Mesenchymal stem cell (in vitro differentiated cells and primary cell): Measurements from ENCODE around the gene CDK11B.
"Not testable (repeated sequence)": the region's sequence is repeated elsewhere in the genome, so short reads cannot be mapped to it uniquely, and the experiment has no call there.

Source experiments
- DNase-seq: peaks from one replicate; pipeline ENCODE4 v3.0.0-alpha.2; 2013
- H2AFZ ChIP-seq: one replicate; pipeline ENCODE4 v1.6.1; 2013; ENCODE audit warnings: low read depth, mild to moderate bottlenecking, control low read depth, inconsistent platforms, low read length, moderate library complexity
- H2AK5ac ChIP-seq: 2 replicates; pipeline ENCODE4 v1.6.1; 2013; ENCODE audit warnings: low read length, moderate library complexity, mild to moderate bottlenecking, inconsistent platforms; ENCODE audit not compliant: severe bottlenecking
- H2BK120ac ChIP-seq: one replicate; pipeline ENCODE4 v1.6.1; 2013; ENCODE audit warnings: low read depth, mild to moderate bottlenecking, inconsistent platforms, low read length, moderate library complexity
- H2BK12ac ChIP-seq, 2 experiments: one replicate each; pipeline ENCODE4 v1.6.1; 2013; ENCODE audit warnings: inconsistent platforms in 2 of 2, low read length in 2 of 2, mild to moderate bottlenecking in 2 of 2, moderate library complexity in 2 of 2, control low read depth in 1 of 2
- H2BK15ac ChIP-seq: one replicate; pipeline ENCODE4 v1.6.1; 2013; ENCODE audit warnings: mild to moderate bottlenecking, low read depth, inconsistent platforms; ENCODE audit not compliant: poor library complexity, severe bottlenecking
- H2BK5ac ChIP-seq: 2 replicates; pipeline ENCODE4 v1.6.1; 2013; ENCODE audit warnings: low read depth, mild to moderate bottlenecking, low read length, control low read depth, inconsistent platforms; ENCODE audit not compliant: poor library complexity, severe bottlenecking
- H3K14ac ChIP-seq, 2 experiments: one replicate each; pipeline ENCODE4 v1.6.1; 2013; ENCODE audit warnings: inconsistent platforms in 2 of 2, low read length in 2 of 2, control low read depth in 1 of 2, mild to moderate bottlenecking in 1 of 2, moderate library complexity in 1 of 2
- H3K18ac ChIP-seq, 2 experiments: one replicate each; pipeline ENCODE4 v1.6.1; 2013; ENCODE audit warnings: inconsistent platforms in 2 of 2, low read length in 2 of 2, control low read depth in 1 of 2, low read depth in 1 of 2, mild to moderate bottlenecking in 1 of 2
- H3K23ac ChIP-seq, 2 experiments: one replicate each; pipeline ENCODE4 v1.6.1; 2013; ENCODE audit warnings: inconsistent platforms in 2 of 2, low read length in 2 of 2, mild to moderate bottlenecking in 2 of 2, moderate library complexity in 2 of 2, control low read depth in 1 of 2
- H3K27ac ChIP-seq: 2 replicates; pipeline ENCODE4 v1.5.1; 2013; ENCODE audit warnings: mild to moderate bottlenecking, moderate library complexity, low read length, control low read depth, inconsistent platforms; ENCODE audit not compliant: poor library complexity, severe bottlenecking
- H3K27me3 ChIP-seq, 2 experiments: 2 replicates each; pipeline versions ENCODE4 v1.6.1 to v1.7.0; 2013; ENCODE audit warnings: low read length in 2 of 2, mild to moderate bottlenecking in 2 of 2, moderate library complexity in 2 of 2, control low read depth in 1 of 2, inconsistent platforms in 1 of 2; ENCODE audit not compliant: control insufficient read depth in 1 of 2, insufficient read depth in 1 of 2
- H3K36me3 ChIP-seq, 2 experiments: 2 replicates each; pipeline versions ENCODE4 v1.6.1 to v1.7.0; 2013; ENCODE audit warnings: low read length in 2 of 2, control low read depth in 1 of 2, inconsistent platforms in 1 of 2, low read depth in 1 of 2, mild to moderate bottlenecking in 1 of 2; ENCODE audit not compliant: insufficient read depth in 2 of 2, control insufficient read depth in 1 of 2
- H3K4ac ChIP-seq, 2 experiments: one replicate each; pipeline ENCODE4 v1.6.1; 2013; ENCODE audit warnings: inconsistent platforms in 2 of 2, low read length in 2 of 2, mild to moderate bottlenecking in 2 of 2, moderate library complexity in 2 of 2, control low read depth in 1 of 2, low read depth in 1 of 2
- H3K4me1 ChIP-seq: 2 replicates; pipeline ENCODE4 v1.6.1; 2013; ENCODE audit warnings: low read depth, low read length, control low read depth; ENCODE audit not compliant: control insufficient read depth, insufficient read depth
- H3K4me2 ChIP-seq: 2 replicates; pipeline ENCODE4 v1.6.1; 2013; ENCODE audit warnings: low read length, mild to moderate bottlenecking, inconsistent platforms; ENCODE audit not compliant: poor library complexity, severe bottlenecking
- H3K4me3 ChIP-seq, 2 experiments: 2 replicates each; pipeline versions ENCODE4 v1.5.1 to v1.7.0; 2013; ENCODE audit warnings: low read length in 2 of 2, mild to moderate bottlenecking in 2 of 2, control low read depth in 1 of 2, low read depth in 1 of 2; ENCODE audit not compliant: insufficient read depth in 1 of 2
- H3K79me1 ChIP-seq: replicated peaks from 2 replicates; pipeline ENCODE4 v1.6.1; 2013; ENCODE audit warnings: mild to moderate bottlenecking, control low read depth, low read length, inconsistent platforms; ENCODE audit not compliant: poor library complexity, severe bottlenecking
- H3K9ac ChIP-seq: 2 replicates; pipeline ENCODE4 v1.7.0; 2013; ENCODE audit warnings: mild to moderate bottlenecking, low read length, moderate library complexity
- H3K9me3 ChIP-seq: 2 replicates; pipeline ENCODE4 v1.7.0; 2013; ENCODE audit warnings: mild to moderate bottlenecking, low read length; ENCODE audit not compliant: control insufficient read depth
- H4K8ac ChIP-seq: one replicate; pipeline ENCODE4 v1.6.1; 2013; ENCODE audit warnings: inconsistent platforms, mild to moderate bottlenecking, low read length, moderate library complexity
- H4K91ac ChIP-seq: one replicate; pipeline ENCODE4 v1.6.1; 2013; ENCODE audit warnings: mild to moderate bottlenecking, low read length, inconsistent platforms
- WGBS: methylation state at CpG from one replicate; pipeline ENCODE4 v1.1.7; 2013; ENCODE audit warnings: mixed read lengths; 5-methylcytosine and 5-hydroxymethylcytosine counted together

Gene CDK11B

DNA sequence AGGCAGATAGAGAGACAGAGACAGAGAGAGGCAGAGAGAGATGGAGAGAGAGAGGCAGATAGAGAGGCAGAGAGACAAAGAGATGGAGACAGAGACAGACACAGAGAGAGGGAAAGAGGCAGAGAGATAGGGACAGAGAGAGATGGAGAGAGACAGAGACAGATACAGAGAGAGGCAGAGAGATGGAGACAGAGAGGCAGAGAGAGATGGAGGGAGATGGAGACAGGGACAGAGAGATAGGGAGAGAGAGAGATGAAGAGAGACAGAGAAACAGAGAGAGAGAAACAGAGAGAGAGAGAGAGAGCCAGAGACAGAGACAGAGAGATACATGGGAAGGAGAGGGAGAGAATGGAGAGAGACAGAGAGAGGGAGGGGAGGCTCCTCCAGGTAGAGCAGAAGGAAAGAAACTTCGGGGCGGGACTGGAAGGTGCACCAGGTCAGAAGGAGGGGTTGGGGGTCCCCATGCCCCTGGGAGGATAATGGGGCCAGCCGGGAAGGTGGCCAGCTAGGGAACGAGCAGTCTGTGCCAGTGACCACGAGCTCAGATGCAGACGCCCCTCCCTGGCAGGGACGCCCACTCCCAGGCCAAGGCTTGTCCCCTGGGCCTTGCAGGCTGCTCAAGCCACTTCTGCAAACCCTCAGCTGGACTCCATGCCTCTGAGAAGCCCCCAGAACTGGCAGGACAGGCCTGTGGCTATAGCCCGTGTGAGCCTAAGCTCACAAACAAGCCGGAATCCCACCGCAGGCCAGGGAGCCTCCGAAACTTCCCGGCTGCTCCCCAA is 62.1 kb downstream of the CDK11B start:
- H2BK15ac ChIP-seq: no peak overlapping the region
- no peaks in the 10 kb centered on the region for H3K79me1 ChIP-seq
- no peak overlapping the region for H3K9ac ChIP-seq
- peaks cover 56 to 57% of the 10 kb centered on the region in 2 experiments for H3K27me3 ChIP-seq
- H2BK12ac ChIP-seq: no peak overlapping the region
- H4K8ac ChIP-seq: no peak overlapping the region
- no peak for DNase-seq
- H2AK5ac ChIP-seq: no peak overlapping the region
- H2BK5ac ChIP-seq: no peak overlapping the region
- WGBS: 50% methylated on average over 12 of the region's 12 CpGs
- H3K4me3 ChIP-seq: no peak overlapping the region
- no peak overlapping the region for H4K91ac ChIP-seq
- no peak overlapping the region for H3K14ac ChIP-seq
- peaks cover 0 to 3% of the 10 kb centered on the region in 2 experiments for H3K36me3 ChIP-seq
- no peak overlapping the region for H2BK120ac ChIP-seq
- H3K4me1 ChIP-seq: peaks cover 33% of the 10 kb centered on the region
- no peak overlapping the region for H3K27ac ChIP-seq
- no peak overlapping the region for H3K4ac ChIP-seq
- no peak overlapping the region for H3K23ac ChIP-seq
- H2AFZ ChIP-seq: no peak overlapping the region
- no peak overlapping the region for H3K4me2 ChIP-seq
- no peak overlapping the region for H3K18ac ChIP-seq
- H3K9me3 ChIP-seq: no peaks in the 10 kb centered on the region

- not testable (repeated sequence) for H3K18ac ChIP-seq
- 85% methylated on average over 2 of the region's 2 CpGs for WGBS
Observed at GRCh38 chr1:1595341-1595740, 63.5 kb downstream of the CDK11B start.

GRCh38 chr1:1594602-1595260 is 64.1 kb downstream of the CDK11B start:
- H2AK5ac ChIP-seq: no peak overlapping the region
- peaks cover 43 to 45% of the 10 kb centered on the region in 2 experiments for H3K27me3 ChIP-seq
- H4K8ac ChIP-seq: no peak overlapping the region
- H3K4me2 ChIP-seq: no peak overlapping the region
- H3K27ac ChIP-seq: no peak overlapping the region
- no peak overlapping the region for H2BK15ac ChIP-seq
- H2AFZ ChIP-seq: no peak overlapping the region
- no peak overlapping the region for H2BK12ac ChIP-seq
- no peak overlapping the region for H4K91ac ChIP-seq
- no peak overlapping the region for H3K18ac ChIP-seq
- no peak overlapping the region for H2BK120ac ChIP-seq
- H3K4ac ChIP-seq: no peak overlapping the region
- no peak overlapping the region for H3K4me3 ChIP-seq
- H3K9me3 ChIP-seq: no peaks in the 10 kb centered on the region
- no peak overlapping the region for H3K23ac ChIP-seq
- peaks cover 26% of the 10 kb centered on the region for H3K4me1 ChIP-seq
- no peak for DNase-seq
- no peaks in the 10 kb centered on the region for H3K79me1 ChIP-seq
- H3K14ac ChIP-seq: no peak overlapping the region
- WGBS: 78% methylated on average over 9 of the region's 10 CpGs
- H3K36me3 ChIP-seq: peaks cover 0 to 3% of the 10 kb centered on the region in 2 experiments
- no peak overlapping the region for H2BK5ac ChIP-seq
- H3K9ac ChIP-seq: no peak overlapping the region

More at GRCh38 chr1:1595341-1595740, 63.5 kb downstream of the CDK11B start:
- not testable (repeated sequence) for H2BK120ac ChIP-seq, H3K23ac ChIP-seq, H3K9me3 ChIP-seq, H2BK5ac ChIP-seq, H2BK15ac ChIP-seq, H2AFZ ChIP-seq, H3K36me3 ChIP-seq, H3K14ac ChIP-seq, H2BK12ac ChIP-seq, DNase-seq, H4K8ac ChIP-seq, H3K79me1 ChIP-seq, H3K4ac ChIP-seq, H3K4me3 ChIP-seq, H2AK5ac ChIP-seq, H3K9ac ChIP-seq, H3K27ac ChIP-seq, H4K91ac ChIP-seq, H3K4me2 ChIP-seq
- peaks cover 44 to 46% of the 10 kb centered on the region in 2 experiments for H3K27me3 ChIP-seq
- H3K4me1 ChIP-seq: peaks cover 28% of the 10 kb centered on the region

- Histone ChIP-seq H3K9me3 (no peaks in the 10 kb centered on the region), H3K23ac (peak overlapping the region in 1 of 2 experiments; percentile 53), H3K4me3 (no peak overlapping the region), H2AK5ac (no peak overlapping the region), H2BK15ac (no peak overlapping the region), H2BK120ac (no peak overlapping the region), H3K9ac (no peak overlapping the region), H3K4me1 (peaks cover 20% of the 10 kb centered on the region), H3K36me3 (peaks cover 0 to 3% of the 10 kb centered on the region in 2 experiments), H2BK5ac (no peak overlapping the region), H4K8ac (no peak overlapping the region), H4K91ac (peak overlapping the region; percentile 22), H3K14ac (no peak overlapping the region), H3K4me2 (no peak overlapping the region), H3K79me1 (no peaks in the 10 kb centered on the region), H2AFZ (no peak overlapping the region), H3K18ac (no peak overlapping the region), H3K27me3 (peaks cover 42 to 43% of the 10 kb centered on the region in 2 experiments), H3K4ac (no peak overlapping the region), H2BK12ac (no peak overlapping the region), H3K27ac (no peak overlapping the region)
- 91% methylated on average over 24 of the region's 24 CpGs for WGBS
- no peak for DNase-seq
Observed at GRCh38 chr1:1593834-1594601, 64.8 kb downstream of the CDK11B start.
